Activated CD8-positive, alpha-beta T cell treated with anti-CD3 and anti-CD28 coated beads, Interleukin-2, amount 10 ng/mL, durations not matched to agents 7 days and 5 days (primary cell): Measurements from ENCODE around the gene LTA4H. TPM values are rescaled to one million over a fixed set of nuclear protein-coding genes. Genes with fewer than 3 reads are reported as not detected.

Source experiments
- total RNA-seq, 2 experiments: library from RNA; stranded (reverse); gene quantifications; one replicate each; pipeline ENCODE4 v1.2.3, GENCODE V29; 2021

Gene LTA4H
- total RNA-seq, 2 experiments from 2014 or later, result 44.5 to 48.8 TPM

Other genes starting within 250 kb of the LTA4H start
- gene NTN4, start 244.8 kb downstream of the LTA4H start, total RNA-seq, result not detected
- gene SNRPF, start 176.6 kb downstream of the LTA4H start, total RNA-seq, result 10 to 100 TPM; 34.5 to 40.9 TPM
- not detected for gene CCDC38, start 93.0 kb downstream of the LTA4H start, total RNA-seq
- gene AMDHD1, start 92.3 kb downstream of the LTA4H start, total RNA-seq, result 1 to 10 TPM; 1.3 to 1.6 TPM
- gene HAL, start 39.2 kb downstream of the LTA4H start, total RNA-seq, result under 1 TPM; 0.63 to 0.74 TPM
- gene ELK3, start 158.8 kb upstream of the LTA4H start, total RNA-seq, result 10 to 100 TPM; 17.6 to 18.1 TPM